GM21390 (cell line): ENCODE measurements around the gene ZMYND19.
"Not testable (repeated sequence)": the region's sequence is repeated elsewhere in the genome, so short reads cannot be mapped to it uniquely, and the experiment has no call there.

ENCODE experiments used
- ATAC-seq: cut with Tn5 transposase; IDR thresholded peaks from one replicate; pipeline ENCODE4 v1.9.1; 2021; ENCODE audit not compliant: unreplicated experiment

ZMYND19 gene

GRCh38 chr9:137589441-137590122 lies 730 bp downstream of the ZMYND19 start:
- peak; percentile 22 for ATAC-seq

GRCh38 chr9:137588891-137589290 lies 1.4 kb downstream of the ZMYND19 start:
- ATAC-seq, result no peak

- ATAC-seq, result no peak
These were observed 2.0 kb downstream of the ZMYND19 start for GRCh38 chr9:137588311-137588710.

- no peak for ATAC-seq
These were observed 3.5 kb downstream of the ZMYND19 start for GRCh38 chr9:137586854-137587253.

GRCh38 chr9:137583957-137584356 lies 6.4 kb downstream of the ZMYND19 start:
- no peak for ATAC-seq

GRCh38 chr9:137583347-137583746 lies 7.0 kb downstream of the ZMYND19 start:
- no peak for ATAC-seq

GRCh38 chr9:137582286-137582860 lies 7.9 kb downstream of the ZMYND19 start:
- ATAC-seq, result no peak

GRCh38 chr9:137581361-137582285 lies 8.7 kb downstream of the ZMYND19 start:
- no peak for ATAC-seq

- no peak for ATAC-seq
These were observed 9.4 kb downstream of the ZMYND19 start for GRCh38 chr9:137580954-137581322.

- ATAC-seq, result no peak
These were observed 9.9 kb downstream of the ZMYND19 start for GRCh38 chr9:137580209-137580953.

GRCh38 chr9:137579259-137579604 lies 11.1 kb downstream of the ZMYND19 start:
- ATAC-seq, result no peak

- ATAC-seq, result peak; percentile 92
These were observed 11.6 kb downstream of the ZMYND19 start, which contains the start of gene DPH7 for GRCh38 chr9:137578518-137579258. DPH7 (minus strand) TSS chr9:137578925; CDS start chr9:137578777, 148 bp downstream.

GRCh38 chr9:137575716-137576411 lies 14.4 kb downstream of the ZMYND19 start:
- ATAC-seq, result no peak

GRCh38 chr9:137575364-137575715 lies 15.0 kb downstream of the ZMYND19 start:
- ATAC-seq, result no peak

GRCh38 chr9:137574192-137574591 lies 16.1 kb downstream of the ZMYND19 start:
- no peak for ATAC-seq

GRCh38 chr9:137570566-137570965 lies 19.7 kb downstream of the ZMYND19 start:
- no peak for ATAC-seq

GRCh38 chr9:137569609-137570203 lies 20.6 kb downstream of the ZMYND19 start:
- no peak for ATAC-seq

- not testable (repeated sequence) for ATAC-seq
These were observed 21.9 kb downstream of the ZMYND19 start for GRCh38 chr9:137568445-137568844.

GRCh38 chr9:137564817-137565411 lies 25.4 kb downstream of the ZMYND19 start:
- ATAC-seq, result no peak
